HG03066 (cell line): ENCODE results near the gene SH2D2A.
"Not testable (repeated sequence)": the region's sequence is repeated elsewhere in the genome, so short reads cannot be mapped to it uniquely, and the experiment has no call there.

Experiments used
- ATAC-seq: cut with Tn5 transposase; IDR thresholded peaks from one replicate; pipeline ENCODE4 v1.9.1; 2021; ENCODE audit warnings: low read depth; ENCODE audit not compliant: unreplicated experiment

The SH2D2A gene

DNA sequence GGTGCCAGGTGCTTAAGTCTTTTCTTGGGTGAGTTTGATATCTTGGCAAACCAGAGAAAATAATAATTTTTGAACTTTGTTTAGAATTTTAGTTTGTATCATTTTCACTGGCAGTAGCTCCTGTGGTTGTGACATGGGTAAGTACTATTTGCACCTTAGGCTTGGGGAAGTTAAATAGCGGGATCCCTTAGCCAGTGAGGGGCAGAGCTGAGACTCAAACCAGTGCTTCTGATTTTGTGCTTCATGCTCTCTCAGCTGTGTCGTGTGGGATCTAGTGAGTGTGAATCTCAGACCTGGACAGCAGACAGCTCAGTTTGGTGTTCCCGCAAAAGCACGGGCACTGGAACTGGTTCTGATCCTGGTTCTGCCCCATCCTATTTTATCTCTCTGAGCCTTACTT, 39.7 kb downstream of the SH2D2A start:
- ATAC-seq, result no peak

DNA sequence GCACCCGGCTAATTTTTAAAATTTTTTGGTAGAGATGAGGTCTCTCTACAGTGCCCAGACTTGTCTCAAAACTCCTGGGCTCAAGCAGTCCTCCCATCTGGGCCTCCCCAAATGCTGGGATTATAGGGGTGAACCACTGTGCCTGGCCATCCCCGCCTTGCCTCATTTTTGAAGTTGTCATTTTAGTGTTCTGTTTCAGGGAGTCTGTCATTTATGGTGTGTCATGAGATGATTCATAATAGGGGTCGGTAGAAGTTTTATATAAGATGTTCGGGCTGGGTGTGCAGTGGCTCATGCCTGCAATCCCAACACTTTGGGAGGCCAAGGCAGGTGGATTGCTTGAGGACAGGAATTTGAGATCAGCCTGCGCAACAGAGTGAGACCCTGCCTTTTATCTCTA, 40.8 kb downstream of the SH2D2A start:
- no peak for ATAC-seq

DNA sequence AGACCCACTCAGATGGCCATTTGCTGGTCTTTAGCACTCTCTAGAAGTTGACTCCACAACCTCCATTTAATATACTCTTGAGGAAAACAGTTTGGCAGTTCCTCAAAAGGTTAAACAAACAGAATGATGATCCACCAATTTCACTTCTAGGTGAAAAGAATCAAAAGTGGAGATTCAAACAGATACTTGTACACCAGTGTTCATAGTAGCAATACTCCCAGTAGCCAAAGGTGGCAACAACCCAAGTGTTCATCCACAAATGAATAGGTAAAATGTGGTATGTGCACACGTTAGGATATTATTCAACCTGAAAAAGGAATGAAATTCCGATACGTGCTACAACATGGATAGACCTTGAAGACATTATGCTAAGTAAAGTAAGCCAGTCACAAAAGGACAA, 43.0 kb downstream of the SH2D2A start:
- ATAC-seq, result no peak

DNA sequence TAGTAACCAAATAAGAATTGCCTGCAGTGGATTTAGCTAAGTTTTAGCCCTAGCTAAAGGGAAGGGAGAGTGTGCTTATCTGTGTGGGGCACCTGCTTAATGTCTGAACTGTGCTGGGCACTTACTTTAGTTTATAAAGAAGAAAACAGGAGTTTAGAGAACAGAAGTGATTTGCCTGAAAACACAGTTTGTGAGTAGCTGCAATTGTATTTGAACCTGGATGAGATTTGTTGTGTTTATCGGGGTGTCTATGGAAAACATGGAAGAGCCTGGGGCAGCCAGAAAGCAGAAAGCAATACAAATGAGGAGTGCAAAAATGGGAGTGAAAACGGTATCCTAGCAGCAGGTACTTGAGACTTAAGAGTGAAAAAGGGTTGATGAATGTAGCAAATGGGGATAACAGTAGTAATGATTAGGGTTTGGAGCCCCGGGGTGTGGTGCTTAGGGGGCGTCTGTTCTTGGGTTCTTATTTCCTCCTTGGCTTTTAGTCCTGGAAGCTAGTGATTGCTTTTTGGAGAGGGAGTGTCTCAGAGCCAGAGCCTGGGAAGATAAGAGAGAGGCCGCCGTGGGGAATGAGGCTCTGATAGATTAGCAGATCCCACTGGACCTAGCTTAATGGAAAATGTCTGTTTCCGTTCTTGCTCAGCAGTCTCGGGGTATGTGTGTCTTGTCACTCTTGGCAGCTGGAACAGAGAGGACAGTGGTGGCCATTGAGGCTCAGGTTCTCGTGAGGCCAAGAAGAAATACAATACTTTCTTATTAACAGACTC, 43.7 kb downstream of the SH2D2A start:
- no peak for ATAC-seq

DNA sequence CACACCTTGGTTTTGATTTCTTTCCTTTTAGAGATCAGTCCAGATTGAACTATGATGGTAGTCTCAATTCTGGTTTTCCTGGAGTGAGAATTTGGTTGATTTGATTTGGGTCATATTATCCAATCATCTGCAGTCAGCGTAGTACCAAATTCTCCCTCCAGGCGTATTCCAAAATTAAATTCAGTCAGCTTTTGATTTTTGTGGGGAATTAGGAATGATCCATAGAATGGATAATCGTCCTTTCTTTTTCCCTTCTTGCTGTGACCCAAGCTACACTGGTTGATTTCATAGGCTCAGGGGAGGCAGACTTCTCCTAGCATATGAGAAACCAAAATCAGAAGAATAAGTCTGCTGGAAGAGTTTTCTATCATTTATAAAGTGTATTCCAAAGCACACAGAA, 44.4 kb downstream of the SH2D2A start:
- ATAC-seq, result no peak

DNA sequence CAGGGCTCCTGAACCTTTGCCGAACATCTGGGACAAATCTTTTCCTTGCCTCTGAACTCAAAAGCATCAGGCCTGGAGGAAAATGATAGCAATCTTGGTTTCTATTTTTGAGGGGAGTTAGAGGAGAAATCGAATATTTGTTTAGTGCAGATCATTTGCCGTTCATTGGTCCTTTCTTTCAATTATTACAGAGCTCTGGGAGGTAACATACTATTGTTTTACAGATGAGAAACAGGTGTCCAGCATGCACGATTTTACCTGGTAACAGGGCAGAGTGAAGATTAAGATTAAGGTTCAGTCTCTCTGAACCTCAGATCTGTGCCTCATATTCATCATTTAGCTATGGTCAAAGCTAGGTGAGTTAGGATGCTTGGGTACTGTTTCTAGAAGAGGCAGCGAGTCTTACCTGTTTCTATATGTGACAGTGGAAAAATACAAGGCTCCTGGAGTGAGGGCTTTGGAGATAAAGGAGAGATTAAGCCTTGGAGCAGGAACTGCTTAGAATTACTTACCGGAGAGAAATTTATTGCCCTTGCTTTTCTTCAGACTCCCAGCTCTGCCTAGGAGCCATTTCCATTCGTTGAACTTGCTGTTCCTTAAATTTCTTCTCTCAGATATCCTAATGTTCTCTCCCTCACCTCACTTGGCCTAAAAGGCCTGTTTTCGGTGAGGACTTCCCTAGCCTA, 47.9 kb downstream of the SH2D2A start:
- ATAC-seq, result no peak

DNA sequence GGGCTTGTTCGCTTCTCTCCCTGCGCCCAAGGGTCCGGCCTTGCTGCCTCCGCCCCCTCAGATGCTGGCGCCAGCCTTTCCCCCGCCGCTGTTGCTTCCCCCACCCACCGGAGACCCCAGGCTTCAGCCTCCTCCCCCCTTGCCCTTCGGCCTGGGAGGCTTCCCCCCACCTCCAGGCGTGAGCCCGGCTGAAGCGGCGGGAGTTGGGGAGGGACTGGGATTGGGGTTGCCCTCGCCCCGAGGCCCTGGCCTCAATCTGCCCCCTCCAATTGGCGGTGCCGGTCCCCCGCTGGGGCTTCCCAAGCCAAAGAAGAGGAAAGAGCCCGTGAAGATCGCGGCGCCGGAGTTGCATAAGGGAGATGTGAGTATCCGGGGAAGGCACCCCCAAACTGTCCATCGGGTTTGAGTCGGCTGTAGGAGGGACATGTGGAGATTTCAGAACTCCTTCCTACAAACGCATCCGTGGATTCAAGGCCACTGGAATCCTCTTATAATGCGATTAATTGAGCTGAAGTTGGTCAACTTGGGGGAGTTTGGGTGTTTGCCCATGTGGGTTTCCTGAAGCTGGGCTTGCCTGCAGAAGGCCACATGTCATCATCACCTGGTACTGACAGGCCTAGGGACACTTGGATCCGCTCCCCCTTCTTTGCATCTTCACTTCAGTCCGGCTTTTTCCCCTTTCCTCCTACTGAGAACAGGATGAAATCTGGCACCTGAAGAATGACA, 48.6 kb downstream of the SH2D2A start:
- peak; percentile 2 for ATAC-seq

DNA sequence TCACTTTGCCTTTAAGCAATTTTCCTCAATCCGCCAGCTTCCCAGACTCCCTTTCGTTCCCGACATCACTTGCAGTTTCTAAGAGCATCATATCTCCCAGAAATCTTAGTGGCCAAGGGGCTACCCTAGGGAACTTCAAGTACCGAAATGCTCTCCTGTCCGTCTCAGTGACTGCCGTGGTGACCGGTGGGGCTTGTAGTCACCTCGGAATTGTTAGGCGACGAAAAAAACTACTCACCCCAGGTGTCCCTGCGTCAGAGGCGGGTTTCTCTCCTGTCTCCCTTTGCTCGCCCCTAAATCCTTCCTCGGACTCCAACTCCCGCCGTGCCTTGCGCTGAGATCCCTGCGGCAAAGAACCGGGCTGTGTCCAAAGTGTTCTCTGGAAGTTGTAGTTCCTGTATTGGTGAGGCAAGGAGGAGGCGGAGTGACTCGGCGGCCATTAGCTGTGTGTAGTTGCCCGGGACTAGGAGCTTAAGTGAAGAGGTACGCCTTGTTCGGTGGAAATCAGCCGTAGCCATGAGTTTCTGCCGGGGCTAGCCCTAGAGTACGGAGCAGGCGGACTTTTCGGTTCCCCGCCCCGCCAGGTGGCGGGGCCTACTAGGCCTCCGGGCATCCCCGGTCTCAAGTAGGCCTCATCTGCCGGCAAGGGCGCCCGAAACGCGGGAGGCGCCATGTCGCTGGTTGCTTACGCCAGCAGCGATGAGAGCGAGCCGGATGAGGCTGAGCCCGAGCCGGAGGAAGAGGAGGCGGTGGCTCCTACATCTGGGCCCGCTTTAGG, 49.4 kb downstream of the SH2D2A start, which contains the start of gene PRCC:
TSS of gene PRCC (plus strand) at position 435 of the 778 bp plus-strand sequence. CDS start at position 672, 237 bp downstream.
- peak; percentile 96 for ATAC-seq

DNA sequence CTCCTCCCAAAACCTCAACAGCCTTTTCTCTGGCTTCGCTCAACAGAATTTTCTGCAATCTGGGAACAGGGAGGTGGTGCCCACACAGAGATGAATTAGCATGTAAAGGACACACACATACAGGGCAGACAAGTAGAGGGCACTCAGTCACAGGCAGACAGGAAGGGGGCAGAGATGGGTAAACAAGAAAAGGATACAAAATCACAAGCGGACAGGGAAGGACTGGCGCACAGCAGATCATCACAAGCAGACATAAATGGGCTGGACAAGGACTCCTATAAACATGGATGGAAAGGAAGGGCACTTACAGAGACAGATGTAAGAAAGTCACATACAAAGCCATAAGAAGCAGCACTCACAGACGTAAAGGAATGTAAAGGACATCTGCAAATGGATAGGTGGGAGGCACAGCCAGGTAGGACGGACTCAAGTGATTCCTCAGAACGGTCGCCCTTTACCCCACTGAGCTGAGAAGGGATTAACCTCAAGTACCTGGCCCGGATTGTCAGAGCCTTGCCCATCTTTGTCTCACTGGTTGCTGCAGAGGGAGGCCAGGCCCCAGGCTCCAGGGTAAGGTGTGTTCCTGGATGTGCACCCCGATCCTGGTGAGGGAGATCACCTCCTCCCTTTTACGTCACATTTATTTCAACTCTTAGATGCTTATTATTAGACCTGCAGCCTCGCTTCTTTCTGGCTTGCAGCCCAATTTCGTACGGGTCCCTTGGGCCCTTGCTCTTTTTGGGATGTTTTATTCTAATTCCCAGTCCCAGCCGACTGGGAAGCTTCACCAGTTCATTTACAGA, 50.1 kb downstream of the SH2D2A start:
- peak; percentile 15 for ATAC-seq

DNA sequence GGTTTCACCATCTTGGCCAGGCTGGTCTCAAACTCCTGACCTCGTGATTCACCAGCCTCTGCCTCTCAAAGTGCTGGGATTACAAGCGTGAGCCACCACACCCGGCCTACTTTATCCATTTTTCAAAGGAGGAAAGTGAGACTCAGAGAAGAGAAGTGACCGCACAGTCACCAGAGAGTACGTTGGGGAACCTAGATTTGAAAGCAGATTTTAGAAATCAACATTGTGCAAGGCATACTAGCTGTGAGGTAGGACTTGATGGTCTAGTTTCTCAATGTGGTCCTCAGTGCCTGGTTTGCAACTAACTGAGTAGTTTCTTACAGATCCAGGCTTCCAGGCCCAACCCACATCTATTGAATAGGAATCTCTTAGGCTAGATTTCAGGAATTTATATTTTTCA, 51.0 kb downstream of the SH2D2A start:
- ATAC-seq, result no peak

DNA sequence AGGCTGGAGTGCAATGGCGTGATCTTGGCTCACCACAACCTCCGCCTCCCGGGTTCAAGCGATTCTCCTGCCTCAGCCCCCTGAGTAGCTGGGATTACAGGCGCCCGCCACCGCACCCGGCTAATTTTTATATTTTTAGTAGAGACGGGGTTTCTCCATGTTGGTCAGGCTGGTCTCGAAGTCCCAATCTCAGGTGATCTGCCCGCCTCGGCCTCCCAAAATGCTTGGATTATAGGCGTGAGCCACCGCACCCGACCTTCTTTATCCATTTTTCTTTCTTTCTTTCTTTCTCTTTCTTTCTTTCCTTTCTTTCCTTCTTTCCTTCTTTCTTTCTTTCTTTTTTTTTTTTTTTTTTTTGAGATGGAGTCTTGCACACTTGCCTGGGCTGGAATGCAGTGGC, 51.5 kb downstream of the SH2D2A start:
- ATAC-seq, result not testable (repeated sequence)

DNA sequence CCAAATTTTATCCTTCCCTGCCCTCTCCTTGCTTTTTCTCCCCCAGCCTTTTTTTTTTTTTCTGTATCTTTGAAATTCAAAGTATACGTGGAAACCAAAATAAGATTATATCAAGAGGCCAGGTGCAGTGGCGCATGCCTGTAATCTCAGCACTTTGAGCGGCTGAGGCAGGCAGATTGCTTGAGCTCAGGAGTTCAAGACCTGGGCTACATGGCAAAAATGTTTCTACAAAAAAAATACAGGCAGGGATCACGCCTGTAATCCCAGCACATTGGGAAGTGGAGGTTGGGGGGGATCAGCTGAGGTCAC, 55.9 kb downstream of the SH2D2A start:
- no peak for ATAC-seq

DNA sequence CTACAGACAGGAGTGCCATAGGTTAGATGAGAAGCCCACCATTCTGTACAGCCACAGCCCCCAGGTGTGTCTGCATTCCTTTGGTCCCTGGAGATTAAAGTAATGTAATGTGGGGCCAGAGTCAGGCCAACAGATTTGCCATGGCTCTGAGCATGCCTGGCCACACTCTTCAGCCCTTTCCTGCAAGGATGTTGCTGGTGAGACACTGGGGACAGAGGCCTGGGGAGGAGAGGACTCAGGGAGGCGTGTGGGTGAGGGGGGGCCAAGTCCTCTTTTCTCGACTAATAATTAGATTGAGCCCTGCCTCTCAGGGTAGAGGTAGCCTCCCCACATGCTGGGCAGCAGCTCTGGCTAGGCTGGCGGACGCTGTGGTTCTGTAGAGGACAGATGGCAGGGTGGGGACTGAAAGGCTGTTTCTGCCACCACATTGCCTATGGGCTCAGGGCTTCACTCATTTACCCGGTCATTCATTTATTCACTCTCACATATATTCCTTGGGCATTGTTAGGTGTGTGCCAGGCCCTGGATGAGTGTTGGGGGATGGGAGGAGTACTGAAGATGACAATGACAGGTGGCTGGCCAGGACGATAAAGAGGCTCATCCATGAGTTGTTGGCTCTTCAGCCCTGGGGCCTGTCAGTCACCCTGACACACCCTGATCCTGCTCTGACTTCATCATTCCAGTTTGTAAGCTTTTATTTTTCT, 56.4 kb downstream of the SH2D2A start:
- ATAC-seq, result no peak

DNA sequence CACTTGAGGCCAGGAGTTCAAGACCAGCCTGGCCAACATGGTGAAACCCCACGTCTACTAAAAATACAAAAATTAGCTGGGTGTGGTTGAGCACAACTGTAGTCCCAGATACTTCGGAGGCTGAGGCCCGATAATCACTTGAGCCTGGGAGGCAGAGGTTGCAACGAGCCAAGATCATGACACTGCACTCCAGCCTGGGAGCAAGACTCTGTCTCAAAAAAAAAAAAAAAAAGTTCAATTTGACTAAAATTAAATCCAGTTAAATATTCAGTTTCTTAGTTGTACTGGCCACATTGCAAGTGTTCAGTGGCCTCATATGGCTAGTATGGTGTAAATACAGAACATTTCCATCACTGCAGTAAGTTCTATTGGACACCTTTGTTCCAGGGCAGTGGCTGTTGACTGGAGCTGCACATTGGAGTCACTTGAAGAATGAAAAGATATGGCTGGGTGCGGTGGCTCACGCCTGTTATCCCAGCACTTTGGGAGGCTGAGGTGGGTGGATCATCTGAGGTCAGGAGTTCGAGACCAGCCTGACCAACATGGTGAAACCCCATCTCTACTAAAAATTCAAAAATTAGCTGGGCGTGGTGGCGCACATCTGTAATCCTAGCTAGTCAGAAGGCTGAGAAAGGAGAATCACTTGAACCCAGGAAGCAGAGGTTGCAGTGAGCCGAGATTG, 58.9 kb downstream of the SH2D2A start:
- not testable (repeated sequence) for ATAC-seq

DNA sequence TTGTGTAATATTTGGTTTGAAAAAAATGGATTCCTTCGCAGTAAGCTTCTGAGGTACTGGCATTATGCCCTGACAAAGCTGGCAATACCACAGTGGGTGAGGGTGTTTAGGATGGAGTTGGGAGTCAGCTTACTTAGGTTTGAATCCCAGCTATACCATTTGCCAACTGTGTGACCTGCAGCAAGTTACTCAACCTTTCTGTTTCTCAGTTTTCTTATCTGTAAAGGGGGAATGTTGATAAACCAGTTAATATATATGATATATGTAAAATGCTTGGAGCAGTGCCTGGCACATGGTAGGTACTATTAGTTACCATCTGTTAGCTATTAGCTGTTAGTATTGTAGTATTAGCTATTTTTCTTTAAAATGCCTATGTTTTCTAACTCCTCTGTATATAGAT, 60.3 kb downstream of the SH2D2A start:
- ATAC-seq, result no peak
